ENCODE measurements around the gene SYN1. TPM values are rescaled to one million over a fixed set of nuclear protein-coding genes. Genes with fewer than 3 reads are reported as not detected.

SYN1 gene
- total RNA-seq, 1 donor from 2014 or later: 2.2 TPM

DNA sequence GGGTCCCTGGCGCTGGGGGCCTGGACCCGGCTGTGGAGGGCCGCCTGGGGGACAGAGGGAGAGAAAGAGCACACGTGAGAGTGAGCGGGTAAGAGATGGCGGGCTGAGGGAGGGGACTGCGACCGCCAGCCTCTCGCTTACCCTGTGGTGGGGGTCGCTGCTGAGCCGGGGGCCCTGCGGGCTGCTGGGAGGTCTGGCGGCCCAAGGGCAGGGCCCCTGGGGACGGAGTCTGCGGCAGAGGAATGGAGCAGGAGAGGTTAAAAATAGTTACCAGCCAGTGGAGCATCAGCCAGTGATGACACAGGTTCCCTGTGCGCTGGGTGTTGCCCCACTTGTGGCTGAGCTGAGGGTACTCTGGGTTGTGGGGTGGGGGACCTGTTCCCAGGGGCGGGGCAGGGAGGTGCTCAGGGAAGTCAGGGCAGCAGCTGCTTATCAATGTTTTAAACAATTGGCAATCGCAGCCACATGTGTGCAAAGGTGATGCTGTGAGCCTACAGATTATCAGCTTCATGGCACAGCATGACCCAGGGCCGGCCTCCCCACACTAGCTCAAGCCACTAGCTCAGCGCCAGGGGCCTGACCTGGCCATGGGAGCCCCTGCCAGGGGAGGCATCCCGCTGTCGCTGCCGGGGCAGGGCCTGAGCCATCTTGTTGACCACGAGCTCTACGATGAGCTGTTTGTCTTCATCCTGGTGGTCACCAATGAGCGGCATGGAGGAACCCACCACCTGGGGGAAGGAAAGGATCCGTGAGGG, 44.9 kb downstream of the SYN1 start:
- H3K4me3 Mint-ChIP-seq (ENCODE audit: unreplicated experiment): no peak overlapping the region
- FAIRE-seq (no peak), DNase-seq (ENCODE audit: low read depth) (no peak)
- H3K4me1 ChIP-seq (ENCODE audit: insufficient read depth, low read length): peaks cover 18% of the 10 kb centered on the region
- H3K27me3 Mint-ChIP-seq (ENCODE audit: low read depth, unreplicated experiment): no peaks in the 10 kb centered on the region
- no peaks in the 10 kb centered on the region for H3K9me3 Mint-ChIP-seq (ENCODE audit: unreplicated experiment)
- no peaks in the 10 kb centered on the region for H3K79me2 ChIP-seq (ENCODE audit: insufficient read depth, low read length)
- no peak overlapping the region for H3K27ac ChIP-seq (ENCODE audit: low read depth, low read length)
- no peak overlapping the region for H2AFZ ChIP-seq (ENCODE audit: low read depth, low read length)
- no peaks in the 10 kb centered on the region for H4K20me1 ChIP-seq (ENCODE audit: insufficient read depth, low read length)
- no peak for TF ChIP-seq EZH2 (IDR thresholded peaks at IDR 0.05; ENCODE audit: insufficient read depth, low read length)
- TF ChIP-seq, protein P1, sequence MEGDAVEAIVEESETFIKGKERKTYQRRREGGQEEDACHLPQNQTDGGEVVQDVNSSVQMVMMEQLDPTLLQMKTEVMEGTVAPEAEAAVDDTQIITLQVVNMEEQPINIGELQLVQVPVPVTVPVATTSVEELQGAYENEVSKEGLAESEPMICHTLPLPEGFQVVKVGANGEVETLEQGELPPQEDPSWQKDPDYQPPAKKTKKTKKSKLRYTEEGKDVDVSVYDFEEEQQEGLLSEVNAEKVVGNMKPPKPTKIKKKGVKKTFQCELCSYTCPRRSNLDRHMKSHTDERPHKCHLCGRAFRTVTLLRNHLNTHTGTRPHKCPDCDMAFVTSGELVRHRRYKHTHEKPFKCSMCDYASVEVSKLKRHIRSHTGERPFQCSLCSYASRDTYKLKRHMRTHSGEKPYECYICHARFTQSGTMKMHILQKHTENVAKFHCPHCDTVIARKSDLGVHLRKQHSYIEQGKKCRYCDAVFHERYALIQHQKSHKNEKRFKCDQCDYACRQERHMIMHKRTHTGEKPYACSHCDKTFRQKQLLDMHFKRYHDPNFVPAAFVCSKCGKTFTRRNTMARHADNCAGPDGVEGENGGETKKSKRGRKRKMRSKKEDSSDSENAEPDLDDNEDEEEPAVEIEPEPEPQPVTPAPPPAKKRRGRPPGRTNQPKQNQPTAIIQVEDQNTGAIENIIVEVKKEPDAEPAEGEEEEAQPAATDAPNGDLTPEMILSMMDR (IDR thresholded peaks at IDR 0.05; ENCODE audit: insufficient read depth, low read depth, low read length): no peak
- H3K36me3 Mint-ChIP-seq (ENCODE audit: low read depth, unreplicated experiment): peaks cover 6% of the 10 kb centered on the region
- H3K36me3 ChIP-seq (ENCODE audit: insufficient read depth, low read length): peaks cover 4% of the 10 kb centered on the region
- peaks cover 22% of the 10 kb centered on the region for H3K4me1 Mint-ChIP-seq (ENCODE audit: low read depth, unreplicated experiment)
- H3K27me3 ChIP-seq (ENCODE audit: insufficient read depth, low read length): no peaks in the 10 kb centered on the region
- no peak overlapping the region for H3K4me3 ChIP-seq (ENCODE audit: insufficient read depth, low read depth, low read length)
- no peaks in the 10 kb centered on the region for H3K9me3 ChIP-seq (ENCODE audit: insufficient read depth, low read depth, low read length)
- H3K9ac ChIP-seq (ENCODE audit: low read length): peak overlapping the region; percentile 50
- no peak overlapping the region for H3K27ac Mint-ChIP-seq (ENCODE audit: unreplicated experiment)
- peak overlapping the region; percentile 69 for H3K4me2 ChIP-seq (ENCODE audit: low read length)

DNA sequence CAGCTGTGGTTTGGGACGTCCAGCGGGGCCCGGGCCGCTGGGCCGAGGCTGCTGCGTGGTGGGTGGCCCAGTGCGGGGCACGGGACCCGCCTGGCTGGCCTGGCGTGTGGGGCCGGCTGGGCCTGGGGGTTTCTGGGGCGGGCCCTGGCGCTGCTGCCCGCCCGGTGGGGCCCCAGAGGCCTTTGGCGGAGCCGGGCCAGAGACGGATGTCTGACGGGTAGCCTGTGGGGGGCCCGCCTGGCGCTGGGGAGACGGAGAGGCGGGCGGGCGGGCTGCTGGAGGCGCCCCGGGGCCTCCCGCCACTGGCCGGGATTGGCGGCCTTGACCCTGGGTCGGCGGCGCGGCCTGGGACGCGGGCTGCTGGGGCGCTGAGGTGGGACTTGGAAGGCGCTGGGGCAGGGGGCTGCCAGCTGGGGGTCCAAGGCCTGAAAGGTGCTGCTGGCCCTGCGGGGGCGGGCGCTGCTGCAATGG, 45.5 kb downstream of the SYN1 start:
- TF ChIP-seq EZH2 (IDR thresholded peaks at IDR 0.05; ENCODE audit: insufficient read depth, low read length): no peak
- TF ChIP-seq, protein P1 (IDR thresholded peaks at IDR 0.05; ENCODE audit: insufficient read depth, low read depth, low read length): no peak
- peaks cover 6% of the 10 kb centered on the region for H3K36me3 Mint-ChIP-seq (ENCODE audit: low read depth, unreplicated experiment)
- DNase-seq (ENCODE audit: low read depth) (no peak), FAIRE-seq (no peak)
- no peak overlapping the region for H2AFZ ChIP-seq (ENCODE audit: low read depth, low read length)
- peak overlapping the region; percentile 50 for H3K9ac ChIP-seq (ENCODE audit: low read length)
- H3K27ac ChIP-seq (ENCODE audit: low read depth, low read length): peak overlapping the region; percentile 26
- peaks cover 20% of the 10 kb centered on the region for H3K4me1 Mint-ChIP-seq (ENCODE audit: low read depth, unreplicated experiment)
- peaks cover 4% of the 10 kb centered on the region for H3K36me3 ChIP-seq (ENCODE audit: insufficient read depth, low read length)
- H3K4me3 Mint-ChIP-seq (ENCODE audit: unreplicated experiment): no peak overlapping the region
- H3K9me3 ChIP-seq (ENCODE audit: insufficient read depth, low read depth, low read length): no peaks in the 10 kb centered on the region
- H3K27ac Mint-ChIP-seq (ENCODE audit: unreplicated experiment): no peak overlapping the region
- H3K9me3 Mint-ChIP-seq (ENCODE audit: unreplicated experiment): no peaks in the 10 kb centered on the region
- no peaks in the 10 kb centered on the region for H3K27me3 Mint-ChIP-seq (ENCODE audit: low read depth, unreplicated experiment)
- H3K4me2 ChIP-seq (ENCODE audit: low read length): peak overlapping the region; percentile 69
- no peak overlapping the region for H3K4me3 ChIP-seq (ENCODE audit: insufficient read depth, low read depth, low read length)
- H3K4me1 ChIP-seq (ENCODE audit: insufficient read depth, low read length): peaks cover 14% of the 10 kb centered on the region
- H4K20me1 ChIP-seq (ENCODE audit: insufficient read depth, low read length): no peaks in the 10 kb centered on the region
- no peaks in the 10 kb centered on the region for H3K79me2 ChIP-seq (ENCODE audit: insufficient read depth, low read length)
- no peaks in the 10 kb centered on the region for H3K27me3 ChIP-seq (ENCODE audit: insufficient read depth, low read length)
